ENCODE results near the gene PARM1. TPM values are rescaled to one million over a fixed set of nuclear protein-coding genes. Genes with fewer than 3 reads are reported as not detected.

Gene PARM1
- total and polyA plus RNA-seq, 2 of the 4 experiments (the other 2 are of a cell fraction) = 0.07 to 0.18 TPM

DNA sequence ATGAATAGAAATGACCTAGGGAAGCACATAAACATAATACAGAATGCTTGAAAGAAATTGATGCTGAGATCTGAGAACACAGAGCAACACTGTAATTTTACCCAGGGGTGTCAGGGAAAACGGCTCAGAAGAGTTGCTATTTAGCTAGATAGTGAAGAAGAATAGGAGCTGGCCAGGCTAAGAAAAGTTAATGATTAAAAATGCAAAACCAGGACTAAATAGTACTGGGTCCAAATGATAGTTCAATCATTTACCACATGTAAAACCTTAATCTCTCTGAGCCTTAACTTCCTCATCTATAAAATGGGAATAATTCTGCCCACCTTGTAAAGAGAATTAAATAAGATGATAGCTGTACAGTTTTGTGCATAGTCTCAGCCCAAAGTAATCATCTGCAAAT, 97.1 kb downstream of the PARM1 start:
- dilution Hi-C loops (cut with HindIII; ENCODE audit: low sequenced_read_pairs, unreplicated experiment) = no loop called here
- in situ Hi-C loops (cut with MboI; ENCODE audit: low sequenced_read_pairs) = no loop called here
- no peak overlapping the region for H3K14ac ChIP-seq (replicated peaks; ENCODE audit: low read depth, low read length)
- H3K4ac ChIP-seq (ENCODE audit: low read depth, low read length) = no peak overlapping the region
- no peak overlapping the region for H3K9ac ChIP-seq (ENCODE audit: low read depth, low read length)
- no peaks in the 10 kb centered on the region for H3K4me1 ChIP-seq (ENCODE audit: control insufficient read depth, insufficient read depth, low read length)
- H3K18ac ChIP-seq (ENCODE audit: low read depth, low read length) = no peak overlapping the region
- POLR2A ChIA-PET (ENCODE audit: unreplicated experiment) = no interaction called here
- CTCF ChIA-PET = interaction anchor here (0.6 kb wide), 1 partner anchor 121 kb away, joined by 9 read pairs; no protein-coding TSS in a partner anchor
- H3K79me1 ChIP-seq (ENCODE audit: low read depth in 1 of 2, low read length in 2 of 2) = no peaks in the 10 kb centered on the region
- H2BK120ac ChIP-seq (ENCODE audit: low read depth, low read length) = no peak overlapping the region
- no peak overlapping the region for H3K4me3 ChIP-seq (ENCODE audit: insufficient read depth, low read depth, low read length)
- H3K36me3 ChIP-seq (ENCODE audit: control insufficient read depth, insufficient read depth, low read length) = no peaks in the 10 kb centered on the region
- no peak overlapping the region for H2BK15ac ChIP-seq (ENCODE audit: low read depth, low read length)
- no peaks in the 10 kb centered on the region for H3K9me3 ChIP-seq (ENCODE audit: control insufficient read depth, insufficient read depth, low read length)
- no peak overlapping the region for H3K4me2 ChIP-seq (ENCODE audit: low read depth, low read length)
- H4K20me1 ChIP-seq (ENCODE audit: insufficient read depth, low read length) = no peaks in the 10 kb centered on the region
- no peak overlapping the region for H2AK9ac ChIP-seq (replicated peaks; ENCODE audit: low read depth, low read length, poor library complexity)
- H3K27me3 ChIP-seq (ENCODE audit: control insufficient read depth, insufficient read depth, low read length) = no peaks in the 10 kb centered on the region
- no peak overlapping the region for H3K27ac ChIP-seq (ENCODE audit: insufficient read depth, low read length)
- H4K91ac ChIP-seq (ENCODE audit: insufficient read depth, low read depth, low read length) = no peak overlapping the region
- H3K23ac ChIP-seq (ENCODE audit: low read depth, low read length) = no peak overlapping the region
- no peak overlapping the region for H3K56ac ChIP-seq (ENCODE audit: extremely low read depth, insufficient read depth, low read length)
- H2AK5ac ChIP-seq (ENCODE audit: low read depth, low read length) = no peak overlapping the region
- no peak overlapping the region for H2AFZ ChIP-seq (replicated peaks; ENCODE audit: low read length, poor library complexity)
- DNase-seq (no peak), ATAC-seq (ENCODE audit: low read depth) (no peak)
- TF ChIP-seq POLR2A (IDR thresholded peaks at IDR 0.05; ENCODE audit: low read depth, low read length) (no peak), RCOR1 (IDR thresholded peaks at IDR 0.05; ENCODE audit: insufficient replicate concordance, low read length) (no peak)
- H4K5ac ChIP-seq (ENCODE audit: low read depth, low read length) = no peak overlapping the region
- H2BK5ac ChIP-seq (ENCODE audit: low read depth, low read length, poor library complexity, severe bottlenecking) = no peak overlapping the region
- WGBS, 2 experiments (ENCODE audit: extremely low coverage in 2 of 2, insufficient read length in 1 of 2) = no CpG with 5 or more reads among the region's 1 CpG
- H2BK20ac ChIP-seq (ENCODE audit: low read depth, low read length) = no peak overlapping the region
- intact Hi-C loops (cut with micrococcal nuclease) = no loop called here
- H4K8ac ChIP-seq (ENCODE audit: low read depth in 2 of 2, low read length in 2 of 2) = no peak overlapping the region
- no peaks in the 10 kb centered on the region for H3K9me1 ChIP-seq (ENCODE audit: insufficient read depth, low read length)
- no TSS peak for BruUV-seq (replicated peaks)
